Activated effector memory CD4-positive, alpha-beta T cell treated with anti-CD3 and anti-CD28 coated beads, Interleukin-2, amount 50 U/mL, for 16 hours (primary cell): ENCODE data around the gene ZNF556.

ENCODE experiments used
- DNase-seq: peaks from one replicate; pipeline ENCODE4 v3.0.0-alpha.2; 2020

ZNF556 gene

DNA sequence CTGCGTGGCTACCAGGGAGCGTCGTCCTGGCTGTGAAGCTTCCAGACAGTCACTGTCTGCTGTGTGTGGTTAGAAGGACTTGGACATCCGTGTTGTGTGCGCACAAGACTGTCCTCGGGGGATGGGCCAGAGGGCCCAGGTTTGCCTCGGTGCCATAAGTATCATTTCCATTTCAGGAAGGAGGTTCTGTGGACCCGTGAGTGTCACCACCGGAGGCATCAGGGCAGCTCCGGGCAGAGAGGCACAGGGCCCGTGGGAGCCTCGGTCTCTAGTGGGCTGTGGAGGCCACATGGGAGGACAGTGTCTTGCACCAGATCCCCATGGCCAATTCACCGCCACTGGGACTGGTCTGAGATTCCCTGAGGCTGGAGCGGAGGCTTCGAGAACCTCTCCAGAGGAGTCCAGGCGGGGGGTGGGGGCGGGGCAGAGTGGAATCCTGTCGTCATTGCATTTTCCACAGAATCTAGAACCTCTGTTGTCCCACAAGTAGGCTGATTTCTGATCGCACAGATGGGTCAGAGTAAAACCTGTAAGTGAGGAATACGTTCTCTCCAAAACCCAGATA, 39.6 kb downstream of the ZNF556 start:
- no peak for DNase-seq

DNA sequence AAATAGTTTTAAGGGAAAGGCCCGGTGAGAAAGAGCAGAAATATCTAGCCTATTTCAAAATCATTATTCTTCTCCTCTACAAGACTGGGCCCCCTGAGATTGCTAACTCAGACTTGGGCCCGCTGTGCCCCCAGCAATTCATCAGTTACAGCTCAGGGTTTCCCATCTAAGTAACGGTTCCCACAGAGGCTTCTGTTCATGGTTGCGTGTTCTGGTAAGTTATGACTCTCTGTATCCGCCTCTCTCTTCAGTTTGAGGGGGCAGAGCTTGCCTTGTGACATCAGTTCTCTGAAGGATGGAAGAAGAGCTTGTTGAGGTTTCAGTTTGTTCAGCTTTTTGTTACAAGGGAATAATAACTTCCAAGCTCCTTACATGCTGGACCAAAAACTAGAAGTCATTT, 45.2 kb downstream of the ZNF556 start:
- DNase-seq = no peak

DNA sequence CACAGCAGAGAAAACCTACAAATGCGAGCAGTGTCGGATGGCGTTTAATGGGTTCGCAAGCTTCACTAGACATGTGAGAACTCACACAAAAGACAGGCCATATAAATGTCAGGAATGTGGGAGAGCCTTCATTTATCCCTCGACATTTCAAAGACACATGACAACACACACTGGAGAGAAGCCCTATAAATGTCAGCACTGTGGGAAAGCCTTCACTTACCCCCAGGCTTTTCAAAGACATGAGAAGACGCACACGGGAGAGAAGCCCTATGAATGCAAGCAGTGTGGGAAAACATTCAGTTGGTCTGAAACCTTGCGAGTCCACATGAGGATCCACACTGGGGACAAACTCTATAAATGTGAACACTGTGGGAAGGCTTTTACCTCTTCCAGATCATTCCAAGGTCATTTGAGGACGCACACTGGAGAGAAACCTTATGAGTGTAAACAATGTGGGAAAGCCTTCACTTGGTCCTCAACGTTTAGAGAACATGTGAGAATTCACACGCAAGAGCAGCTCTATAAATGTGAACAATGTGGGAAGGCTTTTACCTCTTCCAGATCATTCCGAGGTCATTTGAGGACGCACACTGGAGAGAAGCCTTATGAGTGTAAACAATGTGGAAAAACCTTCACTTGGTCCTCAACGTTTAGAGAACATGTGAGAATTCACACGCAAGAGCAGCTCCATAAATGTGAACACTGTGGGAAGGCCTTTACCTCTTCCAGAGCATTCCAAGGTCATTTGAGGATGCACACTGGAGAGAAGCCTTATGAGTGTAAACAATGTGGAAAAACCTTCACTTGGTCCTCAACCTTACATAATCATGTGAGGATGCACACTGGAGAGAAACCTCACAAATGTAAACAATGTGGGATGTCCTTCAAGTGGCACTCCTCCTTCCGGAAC, 50.4 kb downstream of the ZNF556 start:
- DNase-seq = peak; percentile 2

DNA sequence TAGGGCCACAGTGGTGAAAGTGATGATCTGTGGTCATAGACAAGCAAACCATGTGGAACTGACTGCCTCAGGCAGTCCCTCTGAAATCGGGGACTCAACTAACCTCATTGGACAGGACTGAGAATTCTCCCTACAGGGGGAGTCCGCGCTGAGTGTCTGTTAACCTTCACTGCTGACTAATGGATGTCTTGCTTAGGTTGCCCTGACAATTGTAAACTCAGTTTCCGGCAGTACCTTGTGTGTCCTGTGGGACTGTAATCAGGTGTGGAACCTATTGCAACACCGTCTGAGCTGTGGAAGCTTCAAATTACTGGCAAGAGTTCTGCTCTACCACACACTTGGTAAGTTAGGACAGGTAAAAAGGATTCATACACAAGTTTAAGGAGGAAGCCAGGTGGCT, 55.9 kb downstream of the ZNF556 start:
- peak; percentile 42 for DNase-seq

DNA sequence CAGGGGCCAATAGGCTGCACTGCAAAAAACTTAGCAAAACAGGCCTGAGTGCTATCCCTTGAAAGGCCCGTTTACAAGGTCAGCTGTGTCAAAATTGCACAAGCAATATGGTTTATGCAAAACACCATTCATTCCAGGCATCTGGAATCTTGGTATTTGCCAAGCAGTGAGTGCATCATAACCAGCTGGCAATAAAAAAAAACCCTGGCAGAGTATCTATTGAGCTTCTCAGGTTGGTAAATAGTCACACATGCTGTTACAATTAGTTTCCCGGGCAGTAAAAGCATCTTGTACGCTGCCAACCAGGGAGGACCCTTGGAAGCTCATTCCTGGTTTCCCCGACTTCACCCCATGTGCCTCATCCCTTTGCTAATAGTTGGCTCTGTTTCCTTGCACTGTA, 56.4 kb downstream of the ZNF556 start:
- peak; percentile 9 for DNase-seq

DNA sequence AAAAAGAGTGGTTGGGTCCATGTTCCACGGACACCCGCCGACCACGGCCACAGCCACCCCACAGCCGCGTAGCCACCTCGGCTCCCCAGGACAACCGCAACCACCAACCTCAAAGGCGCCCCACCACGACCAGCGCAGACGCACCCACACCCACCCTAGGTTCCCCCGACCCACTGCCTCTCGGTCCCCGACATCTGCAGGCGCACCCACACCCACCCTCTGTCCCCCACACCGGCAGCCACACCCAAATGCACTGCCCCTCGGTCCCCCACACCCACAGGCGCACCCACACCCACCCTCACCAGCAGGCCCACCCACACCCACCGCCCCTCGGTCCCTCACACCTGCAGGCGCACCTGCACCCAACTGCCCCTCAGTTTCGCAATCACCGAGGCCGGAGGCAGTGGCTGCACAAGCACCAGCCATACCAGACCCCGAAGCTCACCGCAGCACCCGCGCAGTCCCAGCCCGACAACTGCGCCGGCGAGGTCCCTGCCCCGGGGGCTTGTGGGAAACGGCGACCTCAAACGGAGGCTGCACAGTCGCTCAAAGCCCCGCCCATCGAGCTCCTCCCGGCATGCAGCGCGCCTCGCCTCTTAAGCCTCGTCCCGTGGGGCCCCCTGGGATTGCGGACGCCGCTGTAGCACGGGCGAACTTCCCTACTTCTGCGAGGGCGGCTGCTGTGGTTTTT, 59.4 kb downstream of the ZNF556 start:
- no peak for DNase-seq

DNA sequence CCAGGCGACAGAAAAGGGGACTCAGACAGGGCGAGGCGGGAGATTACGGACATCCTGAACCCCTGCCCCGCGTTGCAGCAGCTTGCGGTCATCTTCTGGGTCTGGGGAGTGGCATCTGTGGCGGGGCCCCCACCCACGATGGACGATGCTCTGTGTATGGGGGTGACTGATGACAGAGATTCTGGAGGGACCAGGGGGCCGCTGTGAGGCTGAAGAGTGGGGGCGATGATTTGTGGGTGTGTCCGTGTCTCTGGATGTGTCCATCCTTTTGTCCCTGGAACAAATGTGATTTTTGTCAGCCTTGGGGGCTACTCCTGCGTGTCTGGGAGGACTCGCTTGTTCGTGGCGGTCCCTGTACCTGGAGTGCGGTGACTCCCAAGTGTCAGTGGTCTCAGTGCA, 59.9 kb downstream of the ZNF556 start:
- no peak for DNase-seq
